B cell (primary cell): ENCODE results near the gene IFNG. TPM values are rescaled to one million over a fixed set of nuclear protein-coding genes. Genes with fewer than 3 reads are reported as not detected.

ENCODE experiments used
- ATAC-seq: fragments of 200-7000 bp; cut with Tn5 transposase; one replicate; pipeline ENCODE4 v1.10.0; 2021; ENCODE audit warnings: low read depth, mild to moderate bottlenecking, moderate number of reproducible peaks, moderate library complexity
- CTCF ChIA-PET: fragments of 350-600 bp; sonication (Branson Sonifier 250); formaldehyde crosslinking; loops from one replicate; lab custom pipeline; 2021; ENCODE audit warnings: antibody characterized with exemption, inconsistent platforms; lab: Charles Lee
- POLR2A ChIA-PET: fragments of 350-600 bp; sonication (Branson Sonifier 250); formaldehyde crosslinking; loops from one replicate; lab custom pipeline; 2021; ENCODE audit warnings: antibody characterized with exemption; lab: Charles Lee
- DNase-seq: peaks from one replicate; pipeline ENCODE4 v3.0.0; 2013
- H2AFZ ChIP-seq: 2 replicates; pipeline ENCODE4 v1.6.1; 2012; ENCODE audit warnings: mild to moderate bottlenecking, low read depth, low read length; ENCODE audit not compliant: insufficient read depth, poor library complexity, severe bottlenecking
- H3K27ac ChIP-seq, 2 donors: 1 replicate in 1 of 2; 2 replicates in 1 of 2; pipeline ENCODE4 v1.5.1; 2012 to 2013; ENCODE audit warnings: low read length in 2 of 2, mild to moderate bottlenecking in 2 of 2, moderate library complexity in 1 of 2
- H3K27me3 ChIP-seq, 4 experiments: fragments of 200-600 bp in 1 of 4; sonication (generic) in 1 of 4; replicated peaks in 1 of 4; 1 replicate in 2 of 4; 2 replicates in 2 of 4; pipeline versions ENCODE4 v1.6.1 to v1.7.0; 2013 to 2016; ENCODE audit warnings: low read length in 3 of 4, mild to moderate bottlenecking in 2 of 4, mixed read lengths in 1 of 4, moderate library complexity in 1 of 4; ENCODE audit not compliant: insufficient read depth in 4 of 4, control insufficient read depth in 3 of 4; ENCODE audit errors: control extremely low read depth in 1 of 4
- H3K36me3 ChIP-seq, 2 experiments: replicated peaks in 1 of 2; 1 replicate in 1 of 2; 2 replicates in 1 of 2; pipeline versions ENCODE4 v1.6.1 to v1.7.1; 2013; ENCODE audit warnings: low read length in 1 of 2; ENCODE audit not compliant: insufficient read depth in 2 of 2, control insufficient read depth in 1 of 2; ENCODE audit errors: control extremely low read depth in 1 of 2, extremely low read depth in 1 of 2
- H3K4me1 ChIP-seq, 2 donors: fragments of 200-600 bp in 1 of 2; sonication (generic) in 1 of 2; 1 replicate in 1 of 2; 2 replicates in 1 of 2; pipeline versions ENCODE4 v1.5.1 to v1.6.1; 2013 to 2017; ENCODE audit warnings: low read length in 2 of 2; ENCODE audit not compliant: control insufficient read depth in 2 of 2, insufficient read depth in 2 of 2
- H3K4me2 ChIP-seq: replicated peaks from 2 replicates; pipeline ENCODE3; 2012; ENCODE audit warnings: mild to moderate bottlenecking, low read depth, low read length; ENCODE audit not compliant: poor library complexity, severe bottlenecking
- H3K4me3 ChIP-seq, 5 experiments: fragments of 200-600 bp in 1 of 5; sonication (generic) in 1 of 5; 1 replicate in 3 of 5; 2 replicates in 2 of 5; pipeline versions ENCODE4 v1.5.1 to v1.7.0; 2011 to 2016; ENCODE audit warnings: low read length in 4 of 5, mild to moderate bottlenecking in 4 of 5, low read depth in 2 of 5, control low read depth in 1 of 5, moderate library complexity in 1 of 5; ENCODE audit not compliant: insufficient read depth in 1 of 5; ENCODE audit errors: control extremely low read depth in 1 of 5, extremely low read depth in 1 of 5
- H3K79me2 ChIP-seq: fragments of 200-600 bp; sonication (generic); one replicate; pipeline ENCODE4 v1.6.0; 2016; ENCODE audit warnings: low read length; ENCODE audit not compliant: control insufficient read depth, insufficient read depth
- H3K9ac ChIP-seq: fragments of 200-600 bp; sonication (generic); 2 replicates; pipeline ENCODE4 v1.6.1; 2017; ENCODE audit warnings: mild to moderate bottlenecking, low read length, moderate library complexity
- H3K9me3 ChIP-seq, 3 donors: one replicate each; pipeline versions ENCODE4 v1.6.1 to v1.7.1; 2013; ENCODE audit warnings: low read length in 2 of 3; ENCODE audit not compliant: control insufficient read depth in 2 of 3, insufficient read depth in 1 of 3; ENCODE audit errors: control extremely low read depth in 1 of 3
- H4K20me1 ChIP-seq: 2 replicates; pipeline ENCODE4 v1.6.0; 2012; ENCODE audit warnings: mild to moderate bottlenecking, low read length; ENCODE audit not compliant: insufficient read depth, control insufficient read depth, poor library complexity, severe bottlenecking
- H3K27ac Mint-ChIP-seq: one replicate; pipeline ENCODE4 v1.8.0; 2021; ENCODE audit warnings: mixed read lengths
- H3K27me3 Mint-ChIP-seq: one replicate; pipeline ENCODE4 v1.8.0; 2021; ENCODE audit warnings: mixed read lengths
- H3K4me1 Mint-ChIP-seq: one replicate; pipeline ENCODE4 v1.8.0; 2021; ENCODE audit warnings: mixed read lengths
- H3K4me3 Mint-ChIP-seq: one replicate; pipeline ENCODE4 v1.8.0; 2021; ENCODE audit warnings: mixed read lengths
- H3K9me3 Mint-ChIP-seq: one replicate; pipeline ENCODE4 v1.8.0; 2022; ENCODE audit warnings: mixed read lengths; ENCODE audit not compliant: insufficient read depth
- EZH2 ChIP-seq: IDR thresholded peaks from 2 replicates; pipeline ENCODE4 v1.6.1; 2012; ENCODE audit warnings: borderline replicate concordance, low read depth, mild to moderate bottlenecking, moderate library complexity, low read length; ENCODE audit not compliant: insufficient read depth, poor library complexity, severe bottlenecking
- WGBS: methylation state at CpG from one replicate; pipeline ENCODE4 v1.1.5; 2013; ENCODE audit warnings: missing lambda C conversion rate; ENCODE audit not compliant: insufficient coverage; 5-methylcytosine and 5-hydroxymethylcytosine counted together
- intact Hi-C: fragments of 100-400 bp; cut with micrococcal nuclease; formaldehyde crosslinking; loops from one replicate; pipeline ENCODE4 v1.10.0; 2022
- polyA plus RNA-seq: library from polyadenylated mRNA; depleted of rRNA; stranded (reverse); fragments of >200 nt; gene quantifications from 2 replicates; pipeline ENCODE4 v1.2.3, GENCODE V29; 2012
- total RNA-seq, 2 donors: library from RNA; stranded (reverse); fragments of 120-200 nt in 1 of 2; gene quantifications; 1 replicate in 1 of 2; 2 replicates in 1 of 2; pipeline versions ENCODE4 v1.2.3 to v1.2.4, GENCODE V29; 2013 to 2022
- TF ChIP-seq, protein P1 (sequence below): fragments of 200-600 bp; IDR thresholded peaks from one replicate; pipeline ENCODE4 v1.8.0; 2022; ENCODE audit warnings: antibody characterized with exemption, mild to moderate bottlenecking

IFNG gene
- total and polyA plus RNA-seq, 2 donors (not counting 1 experiment from before 2014, with no cell fraction given) = 0.24 TPM; not detected in 1

GRCh38 chr12:68169213-68169889, 9.8 kb upstream of the IFNG start:
- no peak for ATAC-seq
- no peaks in the 10 kb centered on the region for H4K20me1 ChIP-seq
- no peak overlapping the region for H2AFZ ChIP-seq
- Mint-ChIP-seq H3K27ac (no peak overlapping the region), H3K9me3 (no peaks in the 10 kb centered on the region), H3K4me1 (peaks cover 2% of the 10 kb centered on the region), H3K27me3 (peaks cover 3% of the 10 kb centered on the region), H3K4me3 (no peak overlapping the region)
- H3K27me3 ChIP-seq = no peaks in the 10 kb centered on the region
- H3K36me3 ChIP-seq = no peaks in the 10 kb centered on the region
- POLR2A ChIA-PET = no interaction called here
- TF ChIP-seq EZH2 = no peak
- TF ChIP-seq, protein P1, sequence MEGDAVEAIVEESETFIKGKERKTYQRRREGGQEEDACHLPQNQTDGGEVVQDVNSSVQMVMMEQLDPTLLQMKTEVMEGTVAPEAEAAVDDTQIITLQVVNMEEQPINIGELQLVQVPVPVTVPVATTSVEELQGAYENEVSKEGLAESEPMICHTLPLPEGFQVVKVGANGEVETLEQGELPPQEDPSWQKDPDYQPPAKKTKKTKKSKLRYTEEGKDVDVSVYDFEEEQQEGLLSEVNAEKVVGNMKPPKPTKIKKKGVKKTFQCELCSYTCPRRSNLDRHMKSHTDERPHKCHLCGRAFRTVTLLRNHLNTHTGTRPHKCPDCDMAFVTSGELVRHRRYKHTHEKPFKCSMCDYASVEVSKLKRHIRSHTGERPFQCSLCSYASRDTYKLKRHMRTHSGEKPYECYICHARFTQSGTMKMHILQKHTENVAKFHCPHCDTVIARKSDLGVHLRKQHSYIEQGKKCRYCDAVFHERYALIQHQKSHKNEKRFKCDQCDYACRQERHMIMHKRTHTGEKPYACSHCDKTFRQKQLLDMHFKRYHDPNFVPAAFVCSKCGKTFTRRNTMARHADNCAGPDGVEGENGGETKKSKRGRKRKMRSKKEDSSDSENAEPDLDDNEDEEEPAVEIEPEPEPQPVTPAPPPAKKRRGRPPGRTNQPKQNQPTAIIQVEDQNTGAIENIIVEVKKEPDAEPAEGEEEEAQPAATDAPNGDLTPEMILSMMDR = no peak
- no peak for DNase-seq
- no CpG with 5 or more reads among the region's 1 CpG for WGBS
- no peak overlapping the region for H3K4me2 ChIP-seq
- H3K4me1 ChIP-seq = no peaks in the 10 kb centered on the region
- CTCF ChIA-PET = interaction anchor here (0.6 kb wide), 1 partner anchor 369 kb away, joined by 3 read pairs; no protein-coding TSS in a partner anchor
- intact Hi-C loops = no loop called here
- H3K27ac ChIP-seq = no peak overlapping the region
- H3K9me3 ChIP-seq = no peaks in the 10 kb centered on the region
- no peaks in the 10 kb centered on the region for H3K79me2 ChIP-seq
- H3K4me3 ChIP-seq = no peak overlapping the region
- H3K9ac ChIP-seq = no peak overlapping the region

GRCh38 chr12:68166317-68166831, 6.8 kb upstream of the IFNG start:
- Histone ChIP-seq H3K4me2 (no peak overlapping the region), H3K27me3 (no peaks in the 10 kb centered on the region), H3K4me1 (peaks cover 7 to 8% of the 10 kb centered on the region in 2 donors), H3K9ac (no peak overlapping the region), H3K27ac (no peak overlapping the region), H4K20me1 (no peaks in the 10 kb centered on the region), H2AFZ (no peak overlapping the region), H3K9me3 (no peaks in the 10 kb centered on the region), H3K4me3 (no peak overlapping the region), H3K36me3 (no peaks in the 10 kb centered on the region), H3K79me2 (no peaks in the 10 kb centered on the region)
- no CpG with 5 or more reads among the region's 5 CpGs for WGBS
- intact Hi-C loops = no loop called here
- POLR2A ChIA-PET = no interaction called here
- no peaks in the 10 kb centered on the region for H3K9me3 Mint-ChIP-seq
- CTCF ChIA-PET = interaction anchor here (0.6 kb wide), 2 partner anchors 126 to 208 kb away, joined by 4 to 6 read pairs; no protein-coding TSS in a partner anchor
- ATAC-seq = no peak
- peaks cover 14% of the 10 kb centered on the region for H3K4me1 Mint-ChIP-seq
- TF ChIP-seq EZH2 = no peak
- TF ChIP-seq, protein P1 = no peak
- H3K27me3 Mint-ChIP-seq = peaks cover 3% of the 10 kb centered on the region
- DNase-seq = no peak
- H3K4me3 Mint-ChIP-seq = no peak overlapping the region
- H3K27ac Mint-ChIP-seq = no peak overlapping the region
